Natural killer cell (primary cell): ENCODE measurements around the gene ACY1. TPM values are rescaled to one million over a fixed set of nuclear protein-coding genes. Genes with fewer than 3 reads are reported as not detected.

Source experiments
- ATAC-seq, 3 donors: fragments of 150-1000 bp in 2 of 3; fragments of 200-7000 bp in 1 of 3; cut with Tn5 transposase; 1 replicate in 1 of 3; 2 replicates in 2 of 3; pipeline ENCODE4 v1.10.0; 2021; ENCODE audit warnings: mild to moderate bottlenecking in 2 of 3, moderate library complexity in 2 of 3
- DNase-seq, 2 donors: peaks; one replicate each; pipeline versions ENCODE4 v3.0.0 to v3.0.0-alpha.2; 2013 to 2021; ENCODE audit warnings: mixed read lengths in 1 of 2
- H3K27ac ChIP-seq: one replicate; pipeline ENCODE4 v1.5.1; 2013; ENCODE audit warnings: mild to moderate bottlenecking, low read length
- H3K27me3 ChIP-seq: one replicate; pipeline ENCODE4 v1.6.1; 2013; ENCODE audit warnings: low read length; ENCODE audit not compliant: control insufficient read depth, insufficient read depth
- H3K36me3 ChIP-seq: one replicate; pipeline ENCODE4 v1.6.1; 2013; ENCODE audit warnings: low read length; ENCODE audit not compliant: control insufficient read depth, insufficient read depth
- H3K4me1 ChIP-seq: one replicate; pipeline ENCODE4 v1.6.1; 2013; ENCODE audit warnings: low read length; ENCODE audit not compliant: control insufficient read depth, insufficient read depth
- H3K4me3 ChIP-seq: one replicate; pipeline ENCODE4 v1.5.1; 2013; ENCODE audit warnings: low read length
- H3K9me3 ChIP-seq: one replicate; pipeline ENCODE4 v1.6.1; 2013; ENCODE audit warnings: low read length; ENCODE audit not compliant: control insufficient read depth, insufficient read depth
- H3K27ac Mint-ChIP-seq, 2 donors: one replicate each; pipeline ENCODE4 v1.8.0; 2022; ENCODE audit warnings: mild to moderate bottlenecking in 2 of 2, mixed read lengths in 2 of 2, moderate library complexity in 1 of 2
- H3K27me3 Mint-ChIP-seq, 2 donors: one replicate each; pipeline ENCODE4 v1.8.0; 2022; ENCODE audit warnings: low read depth in 2 of 2, mixed read lengths in 2 of 2
- H3K36me3 Mint-ChIP-seq: one replicate; pipeline ENCODE4 v1.8.0; 2022; ENCODE audit warnings: mixed read lengths
- H3K4me1 Mint-ChIP-seq, 2 donors: one replicate each; pipeline ENCODE4 v1.8.0; 2022; ENCODE audit warnings: mixed read lengths in 2 of 2
- H3K4me3 Mint-ChIP-seq: one replicate; pipeline ENCODE4 v1.8.0; 2022; ENCODE audit warnings: mild to moderate bottlenecking, moderate library complexity, mixed read lengths
- H3K9me3 Mint-ChIP-seq, 2 donors: one replicate each; pipeline ENCODE4 v1.8.0; 2022; ENCODE audit warnings: mixed read lengths in 2 of 2
- WGBS: methylation state at CpG from one replicate; pipeline ENCODE4 v1.1.7; 2013; ENCODE audit warnings: missing lambda C conversion rate; ENCODE audit not compliant: insufficient coverage; 5-methylcytosine and 5-hydroxymethylcytosine counted together
- intact Hi-C: fragments of 100-400 bp; cut with micrococcal nuclease; formaldehyde crosslinking; loops from one replicate; pipeline ENCODE4 v1.14.2; 2022
- total RNA-seq, 4 donors: library from RNA; stranded (reverse); fragments of 120-200 nt in 1 of 4; gene quantifications; one replicate each; pipeline versions ENCODE4 v1.2.3 to v1.2.4, GENCODE V29; 2013 to 2022
- TF ChIP-seq, protein P1 (sequence below): fragments of 200-600 bp; IDR thresholded peaks from one replicate; pipeline ENCODE4 v1.8.0; 2022; ENCODE audit warnings: antibody characterized with exemption

ACY1 gene
- total RNA-seq, 3 donors from 2014 or later (not counting 1 experiment from before 2014, with no cell fraction given) = 8.4 to 19.5 (median 13.8) TPM

DNA sequence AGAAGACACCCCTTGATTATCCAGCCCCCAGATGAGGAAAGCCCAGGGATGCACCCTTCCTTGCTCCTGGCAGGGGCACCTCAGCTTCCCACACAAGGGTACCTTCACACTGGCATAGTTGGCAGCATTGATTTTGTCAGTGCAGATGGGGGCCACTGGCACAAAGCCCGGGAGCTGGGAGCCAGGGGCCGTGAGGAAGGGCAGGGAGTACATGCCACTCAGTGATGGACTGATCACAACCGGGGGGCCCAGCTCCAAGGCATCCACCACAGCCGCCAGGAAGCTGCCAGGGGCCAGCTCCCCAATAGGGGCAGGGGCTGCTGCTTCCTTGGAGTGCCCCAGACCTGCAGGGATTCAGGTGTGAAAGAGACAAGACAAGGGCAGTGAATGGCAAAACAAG, 13.5 kb upstream of the ACY1 start:
- H3K4me1 ChIP-seq = peaks cover 35% of the 10 kb centered on the region
- H3K9me3 Mint-ChIP-seq = no peaks in the 10 kb centered on the region
- no peak overlapping the region for H3K27ac ChIP-seq
- no peak overlapping the region for H3K27ac Mint-ChIP-seq
- H3K36me3 Mint-ChIP-seq = no peaks in the 10 kb centered on the region
- peaks cover 0 to 6% of the 10 kb centered on the region in 2 donors for H3K27me3 Mint-ChIP-seq
- H3K4me3 ChIP-seq = no peak overlapping the region
- no peaks in the 10 kb centered on the region for H3K36me3 ChIP-seq
- no peak for ATAC-seq
- H3K9me3 ChIP-seq = no peaks in the 10 kb centered on the region
- intact Hi-C loops = no loop called here
- H3K4me1 Mint-ChIP-seq = peaks cover 12 to 45% of the 10 kb centered on the region in 2 donors
- no peak overlapping the region for H3K4me3 Mint-ChIP-seq
- no peak for DNase-seq
- WGBS = 90% methylated on average over 4 of the region's 4 CpGs
- H3K27me3 ChIP-seq = peaks cover 3% of the 10 kb centered on the region
- TF ChIP-seq, protein P1, sequence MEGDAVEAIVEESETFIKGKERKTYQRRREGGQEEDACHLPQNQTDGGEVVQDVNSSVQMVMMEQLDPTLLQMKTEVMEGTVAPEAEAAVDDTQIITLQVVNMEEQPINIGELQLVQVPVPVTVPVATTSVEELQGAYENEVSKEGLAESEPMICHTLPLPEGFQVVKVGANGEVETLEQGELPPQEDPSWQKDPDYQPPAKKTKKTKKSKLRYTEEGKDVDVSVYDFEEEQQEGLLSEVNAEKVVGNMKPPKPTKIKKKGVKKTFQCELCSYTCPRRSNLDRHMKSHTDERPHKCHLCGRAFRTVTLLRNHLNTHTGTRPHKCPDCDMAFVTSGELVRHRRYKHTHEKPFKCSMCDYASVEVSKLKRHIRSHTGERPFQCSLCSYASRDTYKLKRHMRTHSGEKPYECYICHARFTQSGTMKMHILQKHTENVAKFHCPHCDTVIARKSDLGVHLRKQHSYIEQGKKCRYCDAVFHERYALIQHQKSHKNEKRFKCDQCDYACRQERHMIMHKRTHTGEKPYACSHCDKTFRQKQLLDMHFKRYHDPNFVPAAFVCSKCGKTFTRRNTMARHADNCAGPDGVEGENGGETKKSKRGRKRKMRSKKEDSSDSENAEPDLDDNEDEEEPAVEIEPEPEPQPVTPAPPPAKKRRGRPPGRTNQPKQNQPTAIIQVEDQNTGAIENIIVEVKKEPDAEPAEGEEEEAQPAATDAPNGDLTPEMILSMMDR = no peak

DNA sequence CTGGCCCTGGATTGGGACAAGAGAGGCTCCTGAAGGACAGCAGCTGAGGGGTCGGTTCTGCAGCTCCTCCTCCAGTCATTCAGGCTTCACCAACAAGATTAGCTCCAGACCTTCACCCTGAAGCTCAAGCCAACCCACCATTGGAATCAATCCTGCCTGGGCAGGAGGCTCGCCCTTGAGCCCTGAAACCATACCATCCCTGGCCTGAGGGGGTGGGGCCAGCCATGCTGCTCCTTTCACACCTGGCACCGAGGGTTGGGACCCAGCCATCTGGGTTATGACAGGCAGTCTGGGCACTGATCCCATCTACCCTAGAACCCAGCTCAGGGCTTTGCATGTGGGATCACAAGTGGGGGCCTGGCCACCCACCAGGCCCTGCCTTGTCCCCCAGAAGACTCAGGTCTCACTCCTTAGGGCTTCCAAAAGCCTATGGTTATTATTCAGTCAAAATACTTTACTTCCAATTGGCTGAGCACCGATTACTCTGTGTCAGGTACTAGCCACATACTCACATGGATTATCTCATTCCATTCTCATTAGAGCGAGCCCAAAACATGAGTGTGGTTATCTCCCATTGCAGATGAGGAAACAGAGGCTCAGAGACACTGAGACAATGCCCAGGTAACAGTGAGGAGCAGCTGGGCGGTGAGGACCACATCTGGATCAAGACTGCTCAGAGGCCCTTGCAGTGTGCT, 12.6 kb upstream of the ACY1 start:
- Mint-ChIP-seq H3K4me3 (peak overlapping the region; percentile 3), H3K27me3 (no peaks in the 10 kb centered on the region), H3K4me1 (peaks cover 18 to 46% of the 10 kb centered on the region in 2 donors), H3K27ac (no peak overlapping the region), H3K9me3 (no peaks in the 10 kb centered on the region), H3K36me3 (no peaks in the 10 kb centered on the region)
- no peak overlapping the region for H3K27ac ChIP-seq
- intact Hi-C loops = no loop called here
- no peaks in the 10 kb centered on the region for H3K36me3 ChIP-seq
- H3K9me3 ChIP-seq = no peaks in the 10 kb centered on the region
- ATAC-seq (no peak), DNase-seq (no peak)
- WGBS = 88% methylated on average over 6 of the region's 6 CpGs
- H3K27me3 ChIP-seq = no peaks in the 10 kb centered on the region
- TF ChIP-seq, protein P1 = no peak
- H3K4me1 ChIP-seq = peaks cover 41% of the 10 kb centered on the region
- H3K4me3 ChIP-seq = no peak overlapping the region

DNA sequence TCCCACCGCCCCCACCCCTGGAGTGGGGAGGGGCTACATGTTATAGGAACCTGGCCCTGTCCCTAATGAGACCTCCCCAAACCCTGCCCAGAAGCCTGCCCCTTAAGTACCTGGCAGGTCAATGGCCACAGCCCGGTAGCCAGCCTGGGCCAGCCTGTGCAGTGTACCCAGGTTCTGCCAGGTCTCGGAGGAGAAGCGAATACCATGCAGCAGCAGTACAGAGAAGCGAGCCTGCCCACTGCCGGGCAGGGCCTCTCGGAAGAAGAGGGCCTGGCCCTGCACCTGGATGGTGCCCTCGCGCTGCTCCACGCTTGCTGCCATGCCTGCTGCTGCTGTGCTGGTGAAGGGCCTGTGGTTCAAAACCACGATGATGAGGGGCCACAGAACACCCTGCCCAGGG, 12.0 kb upstream of the ACY1 start:
- intact Hi-C loops = no loop called here
- H3K27me3 ChIP-seq = no peaks in the 10 kb centered on the region
- peaks cover 18 to 45% of the 10 kb centered on the region in 2 donors for H3K4me1 Mint-ChIP-seq
- no peak overlapping the region for H3K4me3 ChIP-seq
- peaks cover 45% of the 10 kb centered on the region for H3K4me1 ChIP-seq
- DNase-seq = no peak
- no peaks in the 10 kb centered on the region for H3K9me3 ChIP-seq
- TF ChIP-seq, protein P1 = no peak
- no peak overlapping the region for H3K27ac ChIP-seq
- ATAC-seq = no peak
- no peak overlapping the region for H3K4me3 Mint-ChIP-seq
- H3K36me3 ChIP-seq = no peaks in the 10 kb centered on the region
- H3K27me3 Mint-ChIP-seq = no peaks in the 10 kb centered on the region
- no peaks in the 10 kb centered on the region for H3K36me3 Mint-ChIP-seq
- no peaks in the 10 kb centered on the region for H3K9me3 Mint-ChIP-seq
- no peak overlapping the region for H3K27ac Mint-ChIP-seq
- WGBS = 91% methylated on average over 11 of the region's 11 CpGs
